ENCODE data around the gene NXN. TPM values are rescaled to one million over a fixed set of nuclear protein-coding genes. Genes with fewer than 3 reads are reported as not detected.

The NXN gene
- total and polyA plus RNA-seq, 2 experiments from 2014 or later: 8.0 to 41.9 TPM

GRCh38 chr17:773467-774312 lies 205.9 kb downstream of the NXN start:
- H3K4me2 ChIP-seq (ENCODE audit: unreplicated experiment): no peak overlapping the region
- no peaks in the 10 kb centered on the region for H3K4me1 ChIP-seq (ENCODE audit: insufficient read depth)
- H3K9me3 ChIP-seq (ENCODE audit: low read depth): no peaks in the 10 kb centered on the region
- no peak overlapping the region for H2AFZ ChIP-seq
- no peaks in the 10 kb centered on the region for H3K9me2 ChIP-seq (ENCODE audit: insufficient read depth)
- no peak overlapping the region for H3K9ac ChIP-seq
- H4K20me1 ChIP-seq (ENCODE audit: insufficient read depth): no peaks in the 10 kb centered on the region
- TF ChIP-seq EZH2 (IDR thresholded peaks at IDR 0.05; ENCODE audit: insufficient read depth, poor library complexity, severe bottlenecking) (no peak), EZH2phosphoT487 (IDR thresholded peaks at IDR 0.05; ENCODE audit: insufficient read depth, low read depth) (no peak)
- peaks cover 12% of the 10 kb centered on the region for H3K79me2 ChIP-seq (ENCODE audit: insufficient read depth)
- no peak overlapping the region for H3K4me3 ChIP-seq
- H3K36me3 ChIP-seq (ENCODE audit: low read depth): peaks cover 44% of the 10 kb centered on the region
- H3K27ac ChIP-seq: no peak overlapping the region
- DNase-seq: no peak
- in situ Hi-C loops (cut with MboI): no loop called here
- no peaks in the 10 kb centered on the region for H3F3A ChIP-seq (ENCODE audit: insufficient read depth)
- 92 to 93% methylated on average over 14 of the region's 14 CpGs for WGBS, 2 experiments (ENCODE audit: low coverage in 1 of 2, low lambda C conversion rate in 2 of 2, missing lambda C conversion rate in 2 of 2)
- H3K27me3 ChIP-seq (replicated peaks; ENCODE audit: insufficient read depth): no peaks in the 10 kb centered on the region

DNA sequence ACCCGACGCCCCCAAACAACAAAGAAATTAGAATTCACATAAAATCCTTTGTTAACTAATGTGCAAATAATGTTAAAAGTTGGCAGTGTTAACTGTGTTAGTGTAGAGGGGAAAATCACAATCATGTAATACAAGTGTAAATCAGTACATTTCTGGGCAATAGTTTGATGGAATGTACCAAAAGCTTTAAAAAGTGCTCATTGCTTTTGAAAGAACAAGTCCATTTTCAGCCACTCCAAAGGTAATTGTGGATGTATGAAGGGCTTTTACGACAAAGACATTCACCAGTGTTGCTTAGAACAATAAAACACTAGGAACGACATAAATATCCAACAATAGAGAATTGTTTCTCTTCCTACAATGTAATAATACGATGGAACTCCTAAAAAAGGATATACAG lies 206.6 kb downstream of the NXN start:
- Histone ChIP-seq H3K4me2 (ENCODE audit: unreplicated experiment) (no peak overlapping the region), H3F3A (ENCODE audit: insufficient read depth) (no peaks in the 10 kb centered on the region), H3K36me3 (ENCODE audit: low read depth) (peaks cover 47% of the 10 kb centered on the region), H3K27me3 (replicated peaks; ENCODE audit: insufficient read depth) (no peaks in the 10 kb centered on the region), H3K4me3 (no peak overlapping the region), H3K27ac (no peak overlapping the region), H3K79me2 (ENCODE audit: insufficient read depth) (peaks cover 5% of the 10 kb centered on the region; the same call in 1 of the 2 replicates), H2AFZ (no peak overlapping the region), H3K9ac (no peak overlapping the region), H3K9me3 (ENCODE audit: low read depth) (no peaks in the 10 kb centered on the region), H3K4me1 (ENCODE audit: insufficient read depth) (no peaks in the 10 kb centered on the region), H4K20me1 (ENCODE audit: insufficient read depth) (no peaks in the 10 kb centered on the region), H3K9me2 (ENCODE audit: insufficient read depth) (no peaks in the 10 kb centered on the region)
- no peak for DNase-seq
- in situ Hi-C loops (cut with MboI): no loop called here
- no peak for TF ChIP-seq EZH2 (IDR thresholded peaks at IDR 0.05; ENCODE audit: insufficient read depth, poor library complexity, severe bottlenecking)
- no peak for TF ChIP-seq EZH2phosphoT487 (IDR thresholded peaks at IDR 0.05; ENCODE audit: insufficient read depth, low read depth)
- 98% methylated on average over 5 of the region's 5 CpGs for WGBS, 2 experiments (ENCODE audit: low coverage in 1 of 2, low lambda C conversion rate in 2 of 2, missing lambda C conversion rate in 2 of 2)

- H3K27ac ChIP-seq: no peak overlapping the region
- in situ Hi-C loops (cut with MboI): no loop called here
- no peaks in the 10 kb centered on the region for H3F3A ChIP-seq (ENCODE audit: insufficient read depth)
- no peaks in the 10 kb centered on the region for H3K9me2 ChIP-seq (ENCODE audit: insufficient read depth)
- TF ChIP-seq EZH2phosphoT487 (IDR thresholded peaks at IDR 0.05; ENCODE audit: insufficient read depth, low read depth): no peak
- TF ChIP-seq EZH2 (IDR thresholded peaks at IDR 0.05; ENCODE audit: insufficient read depth, poor library complexity, severe bottlenecking): no peak
- 71 to 73% methylated on average over 3 of the region's 3 CpGs for WGBS, 2 experiments (ENCODE audit: low coverage in 1 of 2, low lambda C conversion rate in 2 of 2, missing lambda C conversion rate in 2 of 2)
- H3K9me3 ChIP-seq (ENCODE audit: low read depth): no peaks in the 10 kb centered on the region
- no peak overlapping the region for H3K4me3 ChIP-seq
- H3K36me3 ChIP-seq (ENCODE audit: low read depth): peaks cover 40% of the 10 kb centered on the region
- H3K9ac ChIP-seq: no peak overlapping the region
- no peak overlapping the region for H2AFZ ChIP-seq
- no peaks in the 10 kb centered on the region for H3K4me1 ChIP-seq (ENCODE audit: insufficient read depth)
- no peaks in the 10 kb centered on the region for H3K27me3 ChIP-seq (replicated peaks; ENCODE audit: insufficient read depth)
- no peak for DNase-seq
- no peaks in the 10 kb centered on the region for H4K20me1 ChIP-seq (ENCODE audit: insufficient read depth)
- H3K4me2 ChIP-seq (ENCODE audit: unreplicated experiment): no peak overlapping the region
- H3K79me2 ChIP-seq (ENCODE audit: insufficient read depth): no peaks in the 10 kb centered on the region
Measured at GRCh38 chr17:767076-767475, 212.5 kb downstream of the NXN start.

- Histone ChIP-seq H3K4me2 (ENCODE audit: unreplicated experiment) (no peak overlapping the region), H3K4me3 (no peak overlapping the region), H3F3A (ENCODE audit: insufficient read depth) (no peaks in the 10 kb centered on the region), H2AFZ (no peak overlapping the region), H3K27me3 (replicated peaks; ENCODE audit: insufficient read depth) (no peaks in the 10 kb centered on the region), H3K79me2 (ENCODE audit: insufficient read depth) (no peaks in the 10 kb centered on the region), H3K4me1 (ENCODE audit: insufficient read depth) (no peaks in the 10 kb centered on the region), H3K9me3 (ENCODE audit: low read depth) (no peaks in the 10 kb centered on the region), H4K20me1 (ENCODE audit: insufficient read depth) (no peaks in the 10 kb centered on the region), H3K27ac (no peak overlapping the region), H3K9me2 (ENCODE audit: insufficient read depth) (no peaks in the 10 kb centered on the region), H3K36me3 (ENCODE audit: low read depth) (peaks cover 26% of the 10 kb centered on the region; the same call in 1 of the 2 replicates), H3K9ac (no peak overlapping the region)
- no peak for DNase-seq
- WGBS, 2 experiments (ENCODE audit: low coverage in 1 of 2, low lambda C conversion rate in 2 of 2, missing lambda C conversion rate in 2 of 2): 90 to 94% methylated on average over 9 of the region's 9 CpGs
- in situ Hi-C loops (cut with MboI): no loop called here
- TF ChIP-seq EZH2phosphoT487 (IDR thresholded peaks at IDR 0.05; ENCODE audit: insufficient read depth, low read depth): no peak
- no peak for TF ChIP-seq EZH2 (IDR thresholded peaks at IDR 0.05; ENCODE audit: insufficient read depth, poor library complexity, severe bottlenecking)
Measured at GRCh38 chr17:760371-760770, 219.2 kb downstream of the NXN start.

Measured in GM23248 (cell line).